ENCODE measurements around the gene NTN5. TPM values are rescaled to one million over a fixed set of nuclear protein-coding genes. Genes with fewer than 3 reads are reported as not detected.

Gene NTN5
- total and polyA plus RNA-seq, 2 donors (not counting 1 experiment from before 2014, with no cell fraction given), result under 0.01 to 0.10 TPM

DNA sequence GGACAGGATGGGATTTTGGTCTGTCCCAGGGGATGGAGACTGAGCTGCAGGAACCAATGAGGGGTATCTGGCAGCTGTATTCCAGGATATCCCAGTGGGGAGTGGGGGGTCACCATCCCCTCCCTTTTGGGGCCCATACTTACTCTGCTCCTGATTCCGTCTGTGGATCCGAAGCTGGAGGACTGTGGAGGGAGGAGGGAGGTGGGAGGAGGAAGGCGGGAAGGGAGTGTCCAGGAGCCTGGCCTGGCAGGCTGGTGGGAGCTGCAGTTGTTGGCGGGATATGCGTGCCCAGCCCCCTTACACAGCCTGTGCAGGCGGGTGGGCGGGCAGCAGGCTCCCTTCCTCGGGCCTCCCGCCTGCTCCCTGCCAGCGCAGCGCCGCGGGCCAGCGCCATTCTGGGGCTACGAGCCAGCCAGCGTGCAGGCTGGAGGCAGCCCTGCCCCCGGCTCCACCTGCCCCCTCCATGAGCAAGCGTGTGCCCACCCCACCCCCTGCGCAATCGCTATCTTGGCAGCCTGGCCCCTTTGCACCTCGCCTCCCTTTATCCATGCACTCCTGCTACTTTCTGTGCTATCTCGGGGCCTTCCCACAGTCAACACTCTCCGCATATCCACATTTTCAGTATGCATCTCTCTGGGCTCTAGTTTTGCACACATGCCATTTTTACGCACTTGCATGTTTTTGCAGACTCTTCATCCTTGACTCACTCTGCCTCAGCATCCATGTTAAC is 43.9 kb upstream of the NTN5 start:
- no peaks in the 10 kb centered on the region for H3K36me3 ChIP-seq (ENCODE audit: control insufficient read depth, insufficient read depth, low read length)
- H2AFZ ChIP-seq (ENCODE audit: low read length), result peak overlapping the region; percentile 82
- no peak overlapping the region for H3K27ac ChIP-seq (ENCODE audit: insufficient read depth, low read length)
- no peak overlapping the region for H3K9ac ChIP-seq (ENCODE audit: insufficient read depth, low read length)
- H3K4me2 ChIP-seq (ENCODE audit: extremely low read depth, insufficient read depth, low read length), result peak overlapping the region; percentile 66
- H3K9me3 ChIP-seq (ENCODE audit: control insufficient read depth, insufficient read depth, low read depth, low read length), result no peaks in the 10 kb centered on the region
- peak overlapping the region in 3 of 4 experiments; percentile 29 to 55 (median 33) for H3K4me3 ChIP-seq (replicated peaks in 1 of 4; ENCODE audit: control extremely low read depth in 1 of 4, insufficient read depth in 1 of 4, low read depth in 3 of 4, low read length in 4 of 4)
- H3K79me2 ChIP-seq (ENCODE audit: control insufficient read depth, insufficient read depth, low read length), result no peaks in the 10 kb centered on the region
- no peaks in the 10 kb centered on the region for H3K27me3 ChIP-seq (ENCODE audit: control insufficient read depth, insufficient read depth, low read length)
- no peaks in the 10 kb centered on the region for H4K20me1 ChIP-seq (ENCODE audit: control insufficient read depth, extremely low read depth, insufficient read depth, low read length)
- TF ChIP-seq, protein P1, sequence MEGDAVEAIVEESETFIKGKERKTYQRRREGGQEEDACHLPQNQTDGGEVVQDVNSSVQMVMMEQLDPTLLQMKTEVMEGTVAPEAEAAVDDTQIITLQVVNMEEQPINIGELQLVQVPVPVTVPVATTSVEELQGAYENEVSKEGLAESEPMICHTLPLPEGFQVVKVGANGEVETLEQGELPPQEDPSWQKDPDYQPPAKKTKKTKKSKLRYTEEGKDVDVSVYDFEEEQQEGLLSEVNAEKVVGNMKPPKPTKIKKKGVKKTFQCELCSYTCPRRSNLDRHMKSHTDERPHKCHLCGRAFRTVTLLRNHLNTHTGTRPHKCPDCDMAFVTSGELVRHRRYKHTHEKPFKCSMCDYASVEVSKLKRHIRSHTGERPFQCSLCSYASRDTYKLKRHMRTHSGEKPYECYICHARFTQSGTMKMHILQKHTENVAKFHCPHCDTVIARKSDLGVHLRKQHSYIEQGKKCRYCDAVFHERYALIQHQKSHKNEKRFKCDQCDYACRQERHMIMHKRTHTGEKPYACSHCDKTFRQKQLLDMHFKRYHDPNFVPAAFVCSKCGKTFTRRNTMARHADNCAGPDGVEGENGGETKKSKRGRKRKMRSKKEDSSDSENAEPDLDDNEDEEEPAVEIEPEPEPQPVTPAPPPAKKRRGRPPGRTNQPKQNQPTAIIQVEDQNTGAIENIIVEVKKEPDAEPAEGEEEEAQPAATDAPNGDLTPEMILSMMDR (conservative IDR thresholded peaks at IDR 0.05 in 1 of 2, IDR thresholded peaks at IDR 0.05 in 1 of 2; ENCODE audit: low read depth in 1 of 2, low read length in 2 of 2), result no peak
- no peak for TF ChIP-seq EZH2 (IDR thresholded peaks at IDR 0.05; ENCODE audit: low read length, missing control alignments)
- peaks cover 11% of the 10 kb centered on the region for H3K4me1 ChIP-seq (ENCODE audit: control insufficient read depth, extremely low read depth, insufficient read depth, low read length)
- peak; percentile 54 to 58 for DNase-seq (ENCODE audit: low read depth in 2 of 2)

DNA sequence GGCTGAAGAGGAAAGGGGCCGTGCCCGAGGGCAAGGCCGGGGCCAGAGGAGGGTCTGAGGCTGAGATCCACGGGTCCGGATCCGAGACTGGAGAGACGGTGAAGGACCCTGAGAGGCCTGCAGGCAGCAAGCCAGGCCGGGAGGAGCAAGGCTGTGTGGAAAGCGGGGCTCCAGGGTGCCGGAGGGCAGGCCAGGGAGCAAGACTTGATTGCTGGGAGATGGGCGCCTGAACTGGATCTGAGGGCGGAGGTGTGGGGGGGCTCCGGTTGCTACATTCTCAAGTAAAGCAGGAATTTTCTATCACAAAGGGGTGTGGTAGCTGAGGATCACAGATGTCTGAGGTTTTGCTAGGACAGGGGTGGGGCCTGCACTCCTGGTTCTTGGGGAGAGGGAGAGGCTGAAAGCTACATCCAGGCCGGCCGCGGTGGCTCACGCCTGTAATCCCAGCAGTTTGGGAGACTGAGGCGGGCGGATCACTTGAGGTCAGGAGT is 42.9 kb upstream of the NTN5 start:
- no peaks in the 10 kb centered on the region for H3K27me3 ChIP-seq (ENCODE audit: control insufficient read depth, insufficient read depth, low read length)
- peak overlapping the region; percentile 66 for H3K4me2 ChIP-seq (ENCODE audit: extremely low read depth, insufficient read depth, low read length)
- H3K4me1 ChIP-seq (ENCODE audit: control insufficient read depth, extremely low read depth, insufficient read depth, low read length), result peaks cover 11% of the 10 kb centered on the region
- H3K9me3 ChIP-seq (ENCODE audit: control insufficient read depth, insufficient read depth, low read depth, low read length), result no peaks in the 10 kb centered on the region
- no peaks in the 10 kb centered on the region for H4K20me1 ChIP-seq (ENCODE audit: control insufficient read depth, extremely low read depth, insufficient read depth, low read length)
- no peaks in the 10 kb centered on the region for H3K79me2 ChIP-seq (ENCODE audit: control insufficient read depth, insufficient read depth, low read length)
- no peak for TF ChIP-seq EZH2 (IDR thresholded peaks at IDR 0.05; ENCODE audit: low read length, missing control alignments)
- TF ChIP-seq, protein P1 (conservative IDR thresholded peaks at IDR 0.05 in 1 of 2, IDR thresholded peaks at IDR 0.05 in 1 of 2; ENCODE audit: low read depth in 1 of 2, low read length in 2 of 2), result no peak
- no peaks in the 10 kb centered on the region for H3K36me3 ChIP-seq (ENCODE audit: control insufficient read depth, insufficient read depth, low read length)
- peak overlapping the region in 2 of 4 experiments; percentile 6 to 71 for H3K4me3 ChIP-seq (replicated peaks in 1 of 4; ENCODE audit: control extremely low read depth in 1 of 4, insufficient read depth in 1 of 4, low read depth in 3 of 4, low read length in 4 of 4)
- DNase-seq (ENCODE audit: low read depth in 2 of 2), result no peak
- H3K27ac ChIP-seq (ENCODE audit: insufficient read depth, low read length), result no peak overlapping the region
- no peak overlapping the region for H3K9ac ChIP-seq (ENCODE audit: insufficient read depth, low read length)
- no peak overlapping the region for H2AFZ ChIP-seq (ENCODE audit: low read length)

DNA sequence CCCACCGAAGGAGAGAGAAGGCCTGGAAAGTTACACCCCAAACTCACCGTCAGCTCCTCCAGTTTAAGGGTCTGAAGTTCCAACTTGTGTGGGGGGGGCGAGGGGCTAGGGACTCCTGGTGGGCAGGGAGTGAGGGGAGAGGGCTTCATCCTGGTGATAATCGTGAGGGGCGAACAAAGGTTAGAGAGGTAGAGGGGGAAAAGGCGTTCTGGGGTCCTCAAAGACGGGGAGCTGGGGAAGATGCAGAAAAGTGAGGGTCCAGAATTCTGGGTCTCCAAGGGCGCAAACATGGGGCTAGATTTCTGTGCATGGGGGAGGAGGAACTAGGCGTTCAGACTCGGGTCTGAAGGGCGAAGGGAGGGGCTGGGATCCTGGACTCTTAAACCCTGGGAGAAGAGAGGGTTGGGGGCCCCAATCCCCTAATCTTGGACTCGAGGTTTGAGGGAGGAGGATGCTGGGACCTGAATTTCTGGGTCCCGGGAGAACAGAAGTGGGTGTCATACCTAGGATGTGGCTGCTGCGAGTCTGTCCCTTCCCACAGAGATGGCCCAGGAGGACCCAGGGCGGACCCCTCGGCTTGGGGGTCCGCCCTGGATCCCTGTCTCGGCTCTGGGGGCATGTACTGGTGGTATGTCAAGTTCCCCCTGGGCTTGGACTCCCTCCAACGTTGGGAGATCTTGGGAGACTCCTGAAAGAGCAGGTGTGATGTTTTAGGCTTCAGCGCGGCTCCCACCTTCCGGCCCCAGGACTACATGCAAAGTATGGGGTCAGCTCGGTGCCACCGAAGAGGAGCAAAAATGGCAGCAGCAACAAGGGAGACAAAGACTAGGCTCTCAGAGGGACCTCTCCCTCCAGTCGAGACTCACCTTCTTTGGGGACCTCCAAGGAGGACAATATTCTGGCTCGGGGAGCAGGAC is 42.2 kb upstream of the NTN5 start:
- no peak for TF ChIP-seq EZH2 (IDR thresholded peaks at IDR 0.05; ENCODE audit: low read length, missing control alignments)
- TF ChIP-seq, protein P1 (conservative IDR thresholded peaks at IDR 0.05 in 1 of 2, IDR thresholded peaks at IDR 0.05 in 1 of 2; ENCODE audit: low read depth in 1 of 2, low read length in 2 of 2), result no peak

More for the DNA sequence above, 42.2 kb upstream of the NTN5 start:
- Histone ChIP-seq H3K4me3 (replicated peaks in 1 of 4; ENCODE audit: control extremely low read depth in 1 of 4, insufficient read depth in 1 of 4, low read depth in 3 of 4, low read length in 4 of 4) (peak overlapping the region; percentile 47 to 71 (median 60)), H3K4me1 (ENCODE audit: control insufficient read depth, extremely low read depth, insufficient read depth, low read length) (peaks cover 11% of the 10 kb centered on the region), H3K4me2 (ENCODE audit: extremely low read depth, insufficient read depth, low read length) (peak overlapping the region; percentile 94), H3K9ac (ENCODE audit: insufficient read depth, low read length) (peak overlapping the region; percentile 36), H3K9me3 (ENCODE audit: control insufficient read depth, insufficient read depth, low read depth, low read length) (no peaks in the 10 kb centered on the region), H2AFZ (ENCODE audit: low read length) (no peak overlapping the region), H4K20me1 (ENCODE audit: control insufficient read depth, extremely low read depth, insufficient read depth, low read length) (no peaks in the 10 kb centered on the region), H3K79me2 (ENCODE audit: control insufficient read depth, insufficient read depth, low read length) (no peaks in the 10 kb centered on the region), H3K27me3 (ENCODE audit: control insufficient read depth, insufficient read depth, low read length) (no peaks in the 10 kb centered on the region), H3K27ac (ENCODE audit: insufficient read depth, low read length) (peak overlapping the region; percentile 67), H3K36me3 (ENCODE audit: control insufficient read depth, insufficient read depth, low read length) (no peaks in the 10 kb centered on the region)
- DNase-seq (ENCODE audit: low read depth in 2 of 2), result no peak

All from fibroblast of lung (primary cell).